H9 (cell line): ENCODE data around the gene CYTH3. TPM values are rescaled to one million over a fixed set of nuclear protein-coding genes. Genes with fewer than 3 reads are reported as not detected.

ENCODE experiments used
- DNase-seq: peaks from one replicate; pipeline ENCODE4 v3.0.0-alpha.2; 2017
- H2AFZ ChIP-seq: one replicate; pipeline ENCODE4 v1.6.1; 2013; ENCODE audit warnings: mild to moderate bottlenecking, low read length, control low read depth, moderate library complexity
- H2AK5ac ChIP-seq: 2 replicates; pipeline ENCODE4 v1.6.1; 2013; ENCODE audit warnings: low read length, control low read depth, mixed read lengths; ENCODE audit not compliant: insufficient read length
- H2BK120ac ChIP-seq: one replicate; pipeline ENCODE4 v1.6.1; 2013; ENCODE audit warnings: low read depth, mild to moderate bottlenecking, low read length, control low read depth, inconsistent platforms; ENCODE audit not compliant: poor library complexity, severe bottlenecking
- H2BK12ac ChIP-seq: 2 replicates; pipeline ENCODE4 v1.6.1; 2013; ENCODE audit warnings: low read length, control low read depth, mixed read lengths, low read depth; ENCODE audit not compliant: insufficient read length
- H2BK15ac ChIP-seq: 2 replicates; pipeline ENCODE4 v1.6.1; 2013; ENCODE audit warnings: low read depth, low read length, control low read depth
- H2BK20ac ChIP-seq: one replicate; pipeline ENCODE4 v1.6.1; 2013; ENCODE audit warnings: low read depth, mild to moderate bottlenecking, low read length, control low read depth, inconsistent platforms; ENCODE audit not compliant: poor library complexity, severe bottlenecking
- H2BK5ac ChIP-seq: 2 replicates; pipeline ENCODE4 v1.6.1; 2013; ENCODE audit warnings: low read length, control low read depth, mixed read lengths; ENCODE audit not compliant: insufficient read length
- H3K14ac ChIP-seq: 2 replicates; pipeline ENCODE4 v1.6.1; 2013; ENCODE audit warnings: low read length, control low read depth; ENCODE audit not compliant: insufficient read depth
- H3K18ac ChIP-seq: 2 replicates; pipeline ENCODE4 v1.6.1; 2013; ENCODE audit warnings: low read depth, mild to moderate bottlenecking, mixed read lengths, low read length, control low read depth; ENCODE audit not compliant: insufficient read length
- H3K23ac ChIP-seq: 2 replicates; pipeline ENCODE4 v1.6.1; 2013; ENCODE audit warnings: low read length, control low read depth, mixed read lengths, low read depth; ENCODE audit not compliant: insufficient read length
- H3K23me2 ChIP-seq: 2 replicates; pipeline ENCODE4 v1.6.1; 2013; ENCODE audit warnings: low read depth, mild to moderate bottlenecking, mixed read lengths, low read length, control low read depth; ENCODE audit not compliant: insufficient read length, poor library complexity, severe bottlenecking
- H3K27ac ChIP-seq: 2 replicates; pipeline ENCODE4 v1.5.1; 2013; ENCODE audit warnings: low read length, control low read depth, mixed read lengths, low read depth; ENCODE audit not compliant: insufficient read length
- H3K27me3 ChIP-seq: 2 replicates; pipeline ENCODE4 v1.6.1; 2013; ENCODE audit warnings: low read length, control low read depth, inconsistent platforms; ENCODE audit not compliant: insufficient read depth
- H3K4ac ChIP-seq: 2 replicates; pipeline ENCODE4 v1.6.1; 2013; ENCODE audit warnings: low read depth, mild to moderate bottlenecking, control low read depth, inconsistent platforms, low read length, moderate library complexity
- H3K4me1 ChIP-seq: 2 replicates; pipeline ENCODE4 v1.6.1; 2013; ENCODE audit warnings: low read length, control low read depth, inconsistent platforms; ENCODE audit not compliant: insufficient read depth
- H3K4me2 ChIP-seq: 2 replicates; pipeline ENCODE4 v1.6.1; 2013; ENCODE audit warnings: low read length, control low read depth, mixed read lengths; ENCODE audit not compliant: insufficient read length, insufficient read depth
- H3K56ac ChIP-seq: 2 replicates; pipeline ENCODE4 v1.6.1; 2013; ENCODE audit warnings: low read depth, mild to moderate bottlenecking, mixed read lengths, low read length, control low read depth; ENCODE audit not compliant: insufficient read length
- H3K79me1 ChIP-seq: 2 replicates; pipeline ENCODE4 v1.6.1; 2013; ENCODE audit warnings: low read depth, mild to moderate bottlenecking, moderate library complexity, low read length, control low read depth, inconsistent platforms; ENCODE audit not compliant: insufficient read depth, poor library complexity, severe bottlenecking
- H3K79me2 ChIP-seq: 2 replicates; pipeline ENCODE4 v1.6.1; 2013; ENCODE audit warnings: low read length, control low read depth, inconsistent platforms; ENCODE audit not compliant: insufficient read depth
- H3K9ac ChIP-seq: 2 replicates; pipeline ENCODE4 v1.6.1; 2013; ENCODE audit warnings: low read length, control low read depth, mixed read lengths; ENCODE audit not compliant: insufficient read length; ENCODE audit errors: extremely low read depth
- H3K9me3 ChIP-seq: one replicate; pipeline ENCODE4 v1.6.1; 2013; ENCODE audit warnings: low read depth, low read length, inconsistent platforms; ENCODE audit not compliant: control insufficient read depth
- H3T11ph ChIP-seq: one replicate; pipeline ENCODE4 v1.6.1; 2013; ENCODE audit warnings: mild to moderate bottlenecking, low read length, control low read depth, inconsistent platforms
- H4K20me1 ChIP-seq: one replicate; pipeline ENCODE4 v1.6.1; 2013; ENCODE audit not compliant: control insufficient read depth, insufficient read length, insufficient read depth
- H4K5ac ChIP-seq: 2 replicates; pipeline ENCODE4 v1.6.1; 2013; ENCODE audit warnings: low read depth, mild to moderate bottlenecking, mixed read lengths, low read length, control low read depth; ENCODE audit not compliant: insufficient read length
- H4K8ac ChIP-seq: replicated peaks from 2 replicates; pipeline ENCODE4 v1.6.1; 2013; ENCODE audit warnings: low read length, control low read depth, mixed read lengths, low read depth; ENCODE audit not compliant: insufficient read length
- H4K91ac ChIP-seq: 2 replicates; pipeline ENCODE4 v1.6.1; 2013; ENCODE audit warnings: low read depth, mild to moderate bottlenecking, moderate library complexity, mixed read lengths, low read length, control low read depth; ENCODE audit not compliant: insufficient read length
- H3K27ac Mint-ChIP-seq, 3 experiments: 2 replicates in 2 of 3; 3 replicates in 1 of 3; pipeline ENCODE4 v1.8.0; 2020 to 2021; ENCODE audit warnings: mixed read lengths in 3 of 3, mild to moderate bottlenecking in 1 of 3, moderate library complexity in 1 of 3
- H3K27me3 Mint-ChIP-seq: 2 replicates; pipeline ENCODE4 v1.8.0; 2021; ENCODE audit warnings: low read depth, mild to moderate bottlenecking, moderate library complexity, mixed read lengths
- H3K36me3 Mint-ChIP-seq, 3 experiments: 2 replicates in 2 of 3; 3 replicates in 1 of 3; pipeline ENCODE4 v1.8.0; 2020 to 2021; ENCODE audit warnings: low read depth in 3 of 3, mixed read lengths in 3 of 3; ENCODE audit not compliant: insufficient read depth in 1 of 3
- H3K4me1 Mint-ChIP-seq, 2 experiments: 2 replicates each; pipeline ENCODE4 v1.8.0; 2020; ENCODE audit warnings: mixed read lengths in 2 of 2
- H3K4me3 Mint-ChIP-seq, 2 experiments: 2 replicates in 1 of 2; 3 replicates in 1 of 2; pipeline ENCODE4 v1.8.0; 2020 to 2021; ENCODE audit warnings: mild to moderate bottlenecking in 2 of 2, mixed read lengths in 2 of 2, moderate library complexity in 1 of 2
- H3K9me3 Mint-ChIP-seq, 2 experiments: 2 replicates in 1 of 2; 3 replicates in 1 of 2; pipeline ENCODE4 v1.8.0; 2020; ENCODE audit warnings: mild to moderate bottlenecking in 2 of 2, mixed read lengths in 2 of 2, moderate library complexity in 1 of 2
- CTCF ChIP-seq: fragments of 200-600 bp; sonication (generic); conservative IDR thresholded peaks from 3 replicates; pipeline ENCODE4 v1.8.0; 2021; ENCODE audit warnings: antibody characterized with exemption, mild to moderate bottlenecking
- WGBS: extraction: QIAGEN DNeasy Blood & Tissue Kit; methylation state at CpG from one replicate; pipeline ENCODE4 v1.1.7; 2013; ENCODE audit warnings: missing lambda C conversion rate, low lambda C conversion rate, mixed read lengths; ENCODE audit not compliant: insufficient read length; ENCODE audit errors: extremely low coverage; 5-methylcytosine and 5-hydroxymethylcytosine counted together
- total RNA-seq: library from RNA; stranded (reverse); gene quantifications from 2 replicates; pipeline ENCODE4 v1.2.1, GENCODE V29; 2021

CYTH3 gene
- total RNA-seq, 1 experiment from 2014 or later = 12.3 TPM

GRCh38 chr7:6279341-6279740, 6.9 kb upstream of the CYTH3 start:
- H2BK120ac ChIP-seq = no peak overlapping the region
- no peak overlapping the region for H4K8ac ChIP-seq
- H3K9ac ChIP-seq = no peak overlapping the region
- no peaks in the 10 kb centered on the region for H4K20me1 ChIP-seq
- peaks cover 6% of the 10 kb centered on the region in 2 experiments for H3K4me1 Mint-ChIP-seq
- no peaks in the 10 kb centered on the region for H3K9me3 ChIP-seq
- no peak overlapping the region for H3K4me3 Mint-ChIP-seq
- H3T11ph ChIP-seq = no peak overlapping the region
- H3K14ac ChIP-seq = no peak overlapping the region
- H4K5ac ChIP-seq = no peak overlapping the region
- no peak overlapping the region; a peak in 1 of 7 replicates for H3K27ac Mint-ChIP-seq
- no peak overlapping the region for H2BK15ac ChIP-seq
- no peak overlapping the region for H2BK20ac ChIP-seq
- H3K36me3 Mint-ChIP-seq = no peaks in the 10 kb centered on the region; a peak in 1 of 7 replicates
- no peaks in the 10 kb centered on the region; the same call in 1 of the 2 replicates for H3K4me1 ChIP-seq
- no peak for TF ChIP-seq CTCF
- no peaks in the 10 kb centered on the region for H3K23me2 ChIP-seq
- no peak overlapping the region for H3K23ac ChIP-seq
- H3K79me2 ChIP-seq = no peaks in the 10 kb centered on the region
- H3K79me1 ChIP-seq = no peaks in the 10 kb centered on the region
- no peak overlapping the region for H3K4ac ChIP-seq
- no peak overlapping the region for H3K18ac ChIP-seq
- no peak overlapping the region for H2AK5ac ChIP-seq
- H3K9me3 Mint-ChIP-seq = peaks cover 0 to 3% of the 10 kb centered on the region in 2 experiments; a peak in 2 of 5 replicates
- DNase-seq = no peak
- no peaks in the 10 kb centered on the region; the same call in 1 of the 2 replicates for H3K27me3 Mint-ChIP-seq
- no peak overlapping the region for H3K4me2 ChIP-seq
- no peak overlapping the region for H3K27ac ChIP-seq
- no peaks in the 10 kb centered on the region for H3K27me3 ChIP-seq
- no CpG with 5 or more reads among the region's 3 CpGs for WGBS
- no peak overlapping the region for H4K91ac ChIP-seq
- no peak overlapping the region for H3K56ac ChIP-seq
- H2BK12ac ChIP-seq = no peak overlapping the region
- H2AFZ ChIP-seq = no peak overlapping the region
- H2BK5ac ChIP-seq = no peak overlapping the region
